Mesothelial cell of epicardium (in vitro differentiated cells): ENCODE measurements around the gene TIE1. TPM values are rescaled to one million over a fixed set of nuclear protein-coding genes. Genes with fewer than 3 reads are reported as not detected.

Experiments
- DNase-seq, 2 experiments: peaks; one replicate each; pipeline ENCODE4 v3.0.0; 2021; ENCODE audit warnings: low spot score in 2 of 2; ENCODE audit not compliant: unreplicated experiment in 2 of 2
- H3K27ac Mint-ChIP-seq: 2 replicates; pipeline ENCODE4 v1.8.0; 2021; ENCODE audit warnings: mixed read lengths
- H3K27me3 Mint-ChIP-seq: 2 replicates; pipeline ENCODE4 v1.8.0; 2021; ENCODE audit warnings: low read depth, mixed read lengths
- H3K36me3 Mint-ChIP-seq: 2 replicates; pipeline ENCODE4 v1.8.0; 2021; ENCODE audit warnings: mixed read lengths
- H3K4me1 Mint-ChIP-seq: 2 replicates; pipeline ENCODE4 v1.8.0; 2021; ENCODE audit warnings: mixed read lengths
- H3K4me3 Mint-ChIP-seq: 2 replicates; pipeline ENCODE4 v1.8.0; 2021; ENCODE audit warnings: mild to moderate bottlenecking, moderate library complexity, mixed read lengths
- H3K9me3 Mint-ChIP-seq: 2 replicates; pipeline ENCODE4 v1.8.0; 2021; ENCODE audit warnings: mixed read lengths
- CTCF ChIP-seq: fragments of 200-600 bp; sonication (generic); IDR thresholded peaks from one replicate; pipeline ENCODE4 v1.5.0; 2021; ENCODE audit warnings: antibody characterized with exemption; ENCODE audit not compliant: unreplicated experiment
- total RNA-seq: library from RNA; stranded (reverse); gene quantifications from 3 replicates; pipeline ENCODE4 v1.2.1, GENCODE V29; 2021

TIE1 gene
- total RNA-seq, 1 donor from 2014 or later, result 1.3 TPM

GRCh38 chr1:43307458-43308158 lies 6.8 kb downstream of the TIE1 start:
- H3K4me1 Mint-ChIP-seq, result peaks cover 15% of the 10 kb centered on the region
- no peaks in the 10 kb centered on the region for H3K36me3 Mint-ChIP-seq
- no peak for TF ChIP-seq CTCF
- H3K27me3 Mint-ChIP-seq, result no peaks in the 10 kb centered on the region
- DNase-seq, result no peak
- no peak overlapping the region for H3K27ac Mint-ChIP-seq
- no peaks in the 10 kb centered on the region for H3K9me3 Mint-ChIP-seq
- no peak overlapping the region for H3K4me3 Mint-ChIP-seq

GRCh38 chr1:43308635-43309404 lies 8.0 kb downstream of the TIE1 start:
- Mint-ChIP-seq H3K27ac (no peak overlapping the region), H3K4me1 (peaks cover 13% of the 10 kb centered on the region), H3K9me3 (no peaks in the 10 kb centered on the region), H3K4me3 (no peak overlapping the region), H3K36me3 (no peaks in the 10 kb centered on the region), H3K27me3 (no peaks in the 10 kb centered on the region)
- DNase-seq, result no peak
- no peak for TF ChIP-seq CTCF

DNA sequence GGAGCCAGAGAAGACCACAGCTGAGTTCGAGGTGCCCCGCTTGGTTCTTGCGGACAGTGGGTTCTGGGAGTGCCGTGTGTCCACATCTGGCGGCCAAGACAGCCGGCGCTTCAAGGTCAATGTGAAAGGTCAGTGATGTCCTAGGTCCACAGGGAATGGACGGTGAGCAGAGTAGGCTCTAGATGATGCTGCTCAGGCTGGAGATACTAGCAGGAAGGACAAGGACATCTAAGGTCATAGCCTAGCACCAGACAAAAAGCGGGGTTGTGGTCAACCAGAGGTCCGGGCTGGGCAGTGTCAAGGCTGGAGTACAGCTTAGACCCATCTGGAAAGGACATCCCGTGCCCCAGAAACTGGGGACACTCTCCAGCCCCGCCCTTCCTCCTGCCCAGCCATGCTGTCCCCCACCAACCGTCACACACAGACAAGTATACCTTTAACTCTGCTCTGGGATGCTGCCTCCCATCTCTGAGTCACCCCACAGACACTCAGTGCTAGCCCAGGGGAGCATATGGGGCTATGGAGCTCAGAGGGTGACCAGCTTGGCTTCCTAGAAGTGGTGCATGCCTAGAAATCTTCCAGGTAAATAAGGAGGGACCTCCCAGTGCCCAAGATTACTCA lies 8.7 kb downstream of the TIE1 start:
- H3K4me3 Mint-ChIP-seq, result no peak overlapping the region
- no peaks in the 10 kb centered on the region for H3K27me3 Mint-ChIP-seq
- peaks cover 7% of the 10 kb centered on the region for H3K4me1 Mint-ChIP-seq
- TF ChIP-seq CTCF, result no peak
- H3K9me3 Mint-ChIP-seq, result no peaks in the 10 kb centered on the region
- H3K36me3 Mint-ChIP-seq, result no peaks in the 10 kb centered on the region
- no peak overlapping the region for H3K27ac Mint-ChIP-seq
- DNase-seq, result no peak

GRCh38 chr1:43311521-43311920 lies 10.7 kb downstream of the TIE1 start:
- TF ChIP-seq CTCF, result no peak
- Mint-ChIP-seq H3K4me3 (no peak overlapping the region), H3K9me3 (no peaks in the 10 kb centered on the region), H3K4me1 (peaks cover under 1% of the 10 kb centered on the region), H3K27me3 (no peaks in the 10 kb centered on the region), H3K27ac (no peak overlapping the region), H3K36me3 (no peaks in the 10 kb centered on the region)
- no peak for DNase-seq

DNA sequence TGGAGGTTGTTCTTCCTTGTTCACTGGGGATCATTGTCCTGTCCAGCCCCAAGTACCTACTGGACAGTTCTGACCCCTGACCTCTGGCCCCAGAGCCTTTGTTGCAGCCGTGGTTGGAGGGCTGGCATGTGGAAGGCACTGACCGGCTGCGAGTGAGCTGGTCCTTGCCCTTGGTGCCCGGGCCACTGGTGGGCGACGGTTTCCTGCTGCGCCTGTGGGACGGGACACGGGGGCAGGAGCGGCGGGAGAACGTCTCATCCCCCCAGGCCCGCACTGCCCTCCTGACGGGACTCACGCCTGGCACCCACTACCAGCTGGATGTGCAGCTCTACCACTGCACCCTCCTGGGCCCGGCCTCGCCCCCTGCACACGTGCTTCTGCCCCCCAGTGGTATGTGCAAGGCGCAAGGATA lies 11.4 kb downstream of the TIE1 start:
- no peaks in the 10 kb centered on the region for H3K4me1 Mint-ChIP-seq
- H3K27ac Mint-ChIP-seq, result no peak overlapping the region
- no peaks in the 10 kb centered on the region for H3K27me3 Mint-ChIP-seq
- TF ChIP-seq CTCF, result no peak
- no peak for DNase-seq
- no peaks in the 10 kb centered on the region for H3K36me3 Mint-ChIP-seq
- H3K4me3 Mint-ChIP-seq, result no peak overlapping the region
- H3K9me3 Mint-ChIP-seq, result no peaks in the 10 kb centered on the region
